HepG2 (cell line): Measurements from ENCODE around the gene POU5F1. TPM values are rescaled to one million over a fixed set of nuclear protein-coding genes. Genes with fewer than 3 reads are reported as not detected.

Experiments
- ARID2 ChIP-seq: sonication (generic); formaldehyde crosslinking; IDR thresholded peaks from 2 replicates; pipeline ENCODE4 v1.8.1; 2022; ENCODE audit warnings: mild to moderate bottlenecking, missing genetic modification reagents, borderline replicate concordance
- ATF7 ChIP-seq, 2 experiments: fragments of 450-650 bp in 1 of 2; sonication (generic) in 1 of 2; formaldehyde crosslinking in 1 of 2; IDR thresholded peaks; 2 replicates each; pipeline versions ENCODE4 v1.4.0 to v1.6.1; 2016 to 2020; ENCODE audit warnings: antibody characterized with exemption in 1 of 2, mild to moderate bottlenecking in 1 of 2, missing genetic modification reagents in 1 of 2
- GPN1 ChIP-seq: sonication (generic); formaldehyde crosslinking; IDR thresholded peaks from 2 replicates; pipeline ENCODE4 v1.5.1; 2020; ENCODE audit warnings: missing genetic modification reagents, borderline replicate concordance
- MTF2 ChIP-seq: sonication (generic); formaldehyde crosslinking; IDR thresholded peaks from 2 replicates; pipeline ENCODE4 v1.5.0; 2020; ENCODE audit warnings: missing genetic modification reagents, borderline replicate concordance
- NCOA5 ChIP-seq: sonication (generic); formaldehyde crosslinking; IDR thresholded peaks from 2 replicates; pipeline ENCODE4 v1.4.0; 2020; ENCODE audit warnings: missing genetic modification reagents
- PPARG ChIP-seq: conservative IDR thresholded peaks from 2 replicates; pipeline ENCODE4 v1.6.1; 2016; ENCODE audit warnings: missing biosample characterization, missing genetic modification reagents
- RAD51 ChIP-seq: fragments of 450-650 bp; IDR thresholded peaks from 2 replicates; pipeline ENCODE4 v1.6.1; 2016; ENCODE audit warnings: borderline replicate concordance
- SRSF4 ChIP-seq: fragments of 200-400 bp; formaldehyde crosslinking; IDR thresholded peaks from one replicate; pipeline ENCODE4 v1.6.1; 2018; ENCODE audit warnings: mild to moderate bottlenecking, low read depth, low read length, moderate library complexity; ENCODE audit not compliant: poor library complexity, severe bottlenecking
- TARDBP ChIP-seq: sonication (generic); formaldehyde crosslinking; IDR thresholded peaks from 2 replicates; pipeline ENCODE4 v1.8.0; 2022; ENCODE audit warnings: mild to moderate bottlenecking, missing genetic modification reagents
- TBX3 ChIP-seq: fragments of 450-650 bp; IDR thresholded peaks from 2 replicates; pipeline ENCODE4 v1.6.1; 2017; ENCODE audit warnings: antibody characterized with exemption, mild to moderate bottlenecking, inconsistent platforms, borderline replicate concordance
- TCF12 ChIP-seq, 2 experiments: fragments of 450-650 bp in 1 of 2; sonication (generic) in 1 of 2; formaldehyde crosslinking in 1 of 2; IDR thresholded peaks; 2 replicates each; pipeline versions ENCODE4 v1.6.1 to v1.8.0; 2017 to 2022; ENCODE audit warnings: antibody characterized with exemption in 1 of 2, mild to moderate bottlenecking in 1 of 2, missing genetic modification reagents in 1 of 2, moderate library complexity in 1 of 2
- ZBTB1 ChIP-seq: sonication (generic); formaldehyde crosslinking; IDR thresholded peaks from 2 replicates; pipeline ENCODE4 v1.4.0; 2020; ENCODE audit warnings: missing genetic modification reagents, borderline replicate concordance
- ZFY ChIP-seq: sonication (generic); formaldehyde crosslinking; IDR thresholded peaks from 2 replicates; pipeline ENCODE4 v1.4.0; 2020; ENCODE audit warnings: missing genetic modification reagents
- ZNF253 ChIP-seq: sonication (generic); formaldehyde crosslinking; IDR thresholded peaks from 2 replicates; pipeline ENCODE4 v1.8.0; 2022; ENCODE audit warnings: mild to moderate bottlenecking, missing genetic modification reagents, borderline replicate concordance
- ZNF383 ChIP-seq: sonication (generic); formaldehyde crosslinking; IDR thresholded peaks from 2 replicates; pipeline ENCODE4 v1.4.0; 2020; ENCODE audit warnings: missing genetic modification reagents, mild to moderate bottlenecking, borderline replicate concordance
- ZNF563 ChIP-seq: sonication (generic); formaldehyde crosslinking; IDR thresholded peaks from 2 replicates; pipeline ENCODE4 v1.8.0; 2022; ENCODE audit warnings: mild to moderate bottlenecking, moderate library complexity, missing genetic modification reagents
- polyA plus RNA-seq, 8 experiments: library from polyadenylated mRNA; depleted of rRNA in 3 of 8; stranded (reverse) in 7 of 8; unstranded in 1 of 8; fragments of >200 nt; fragmentation: Illumina TruSeq in 4 of 8; extraction: Trizol in 4 of 8; gene quantifications; 2 replicates each; pipeline versions ENCODE4 v1.2.1 to v1.2.3, GENCODE V29; 2011 to 2016; ENCODE audit warnings: low read depth in 4 of 8, missing spikeins in 1 of 8, mixed read lengths in 1 of 8; ENCODE audit not compliant: insufficient read depth in 1 of 8
- total RNA-seq, 5 experiments: library from RNA; depleted of rRNA; stranded (reverse); fragments of >200 nt; fragmentation: Illumina TruSeq; extraction: Trizol; gene quantifications; 2 replicates each; pipeline ENCODE4 v1.2.3, GENCODE V29; 2016; ENCODE audit warnings: low read depth in 1 of 5
- TF ChIP-seq, protein P1 (sequence below): IDR thresholded peaks from 2 replicates; pipeline ENCODE4 v1.4.0; 2020; ENCODE audit warnings: mild to moderate bottlenecking, missing genetic modification reagents
- TF ChIP-seq, protein P2 (sequence below): sonication (generic); formaldehyde crosslinking; IDR thresholded peaks from 2 replicates; pipeline ENCODE4 v1.4.0; 2020; ENCODE audit warnings: mild to moderate bottlenecking, missing genetic modification reagents, borderline replicate concordance
- TF ChIP-seq, protein P3 (sequence below): fragments of 450-650 bp; IDR thresholded peaks from 2 replicates; pipeline ENCODE4 v1.6.1; 2016

The POU5F1 gene
- total and polyA plus RNA-seq, 2 of the 13 experiments (the other 11 are each of a cell fraction or from before 2014, with no cell fraction given), result 2.5 to 7.2 TPM

DNA sequence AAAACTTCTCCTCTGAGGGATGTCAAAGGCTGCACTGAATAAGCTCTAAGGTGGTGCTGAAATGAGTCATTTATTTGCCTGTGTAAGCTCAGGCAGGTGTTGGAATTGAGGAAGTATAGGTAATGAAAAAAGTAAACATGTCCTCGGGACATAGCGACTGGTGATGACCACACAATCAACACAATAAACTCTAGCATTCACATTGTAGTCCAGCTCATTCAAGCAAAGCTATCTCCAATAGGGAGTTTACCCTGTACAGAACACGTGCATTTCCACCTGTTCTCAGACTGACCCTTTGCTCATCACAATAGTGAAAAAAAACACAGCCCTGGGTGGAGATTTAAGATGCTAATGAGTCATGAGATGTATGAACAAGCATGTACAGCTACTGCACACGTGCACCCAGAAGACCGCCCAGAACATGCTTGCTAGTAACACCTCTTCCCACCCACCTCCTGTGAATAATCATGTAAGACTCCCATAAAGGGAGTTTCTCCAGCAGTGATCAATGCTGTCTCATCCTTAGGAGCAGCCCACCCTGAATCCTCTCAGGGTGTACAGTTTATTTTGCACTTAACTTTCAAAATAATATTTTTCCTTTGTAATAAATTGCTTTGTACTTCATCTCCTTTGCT is 33.0 kb upstream of the POU5F1 start (continued):
- TF ChIP-seq SRSF4, result no peak
- no peak for TF ChIP-seq TCF12 (IDR thresholded peaks at IDR 0.05)
- TF ChIP-seq TCF12 (CRISPR knock-in tag; IDR thresholded peaks at IDR 0.05), result no peak
- no peak for TF ChIP-seq ZFY (CRISPR knock-in tag)
- TF ChIP-seq, protein P1, sequence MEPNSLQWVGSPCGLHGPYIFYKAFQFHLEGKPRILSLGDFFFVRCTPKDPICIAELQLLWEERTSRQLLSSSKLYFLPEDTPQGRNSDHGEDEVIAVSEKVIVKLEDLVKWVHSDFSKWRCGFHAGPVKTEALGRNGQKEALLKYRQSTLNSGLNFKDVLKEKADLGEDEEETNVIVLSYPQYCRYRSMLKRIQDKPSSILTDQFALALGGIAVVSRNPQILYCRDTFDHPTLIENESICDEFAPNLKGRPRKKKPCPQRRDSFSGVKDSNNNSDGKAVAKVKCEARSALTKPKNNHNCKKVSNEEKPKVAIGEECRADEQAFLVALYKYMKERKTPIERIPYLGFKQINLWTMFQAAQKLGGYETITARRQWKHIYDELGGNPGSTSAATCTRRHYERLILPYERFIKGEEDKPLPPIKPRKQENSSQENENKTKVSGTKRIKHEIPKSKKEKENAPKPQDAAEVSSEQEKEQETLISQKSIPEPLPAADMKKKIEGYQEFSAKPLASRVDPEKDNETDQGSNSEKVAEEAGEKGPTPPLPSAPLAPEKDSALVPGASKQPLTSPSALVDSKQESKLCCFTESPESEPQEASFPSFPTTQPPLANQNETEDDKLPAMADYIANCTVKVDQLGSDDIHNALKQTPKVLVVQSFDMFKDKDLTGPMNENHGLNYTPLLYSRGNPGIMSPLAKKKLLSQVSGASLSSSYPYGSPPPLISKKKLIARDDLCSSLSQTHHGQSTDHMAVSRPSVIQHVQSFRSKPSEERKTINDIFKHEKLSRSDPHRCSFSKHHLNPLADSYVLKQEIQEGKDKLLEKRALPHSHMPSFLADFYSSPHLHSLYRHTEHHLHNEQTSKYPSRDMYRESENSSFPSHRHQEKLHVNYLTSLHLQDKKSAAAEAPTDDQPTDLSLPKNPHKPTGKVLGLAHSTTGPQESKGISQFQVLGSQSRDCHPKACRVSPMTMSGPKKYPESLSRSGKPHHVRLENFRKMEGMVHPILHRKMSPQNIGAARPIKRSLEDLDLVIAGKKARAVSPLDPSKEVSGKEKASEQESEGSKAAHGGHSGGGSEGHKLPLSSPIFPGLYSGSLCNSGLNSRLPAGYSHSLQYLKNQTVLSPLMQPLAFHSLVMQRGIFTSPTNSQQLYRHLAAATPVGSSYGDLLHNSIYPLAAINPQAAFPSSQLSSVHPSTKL, result peak; percentile 83
- TF ChIP-seq, protein P2, sequence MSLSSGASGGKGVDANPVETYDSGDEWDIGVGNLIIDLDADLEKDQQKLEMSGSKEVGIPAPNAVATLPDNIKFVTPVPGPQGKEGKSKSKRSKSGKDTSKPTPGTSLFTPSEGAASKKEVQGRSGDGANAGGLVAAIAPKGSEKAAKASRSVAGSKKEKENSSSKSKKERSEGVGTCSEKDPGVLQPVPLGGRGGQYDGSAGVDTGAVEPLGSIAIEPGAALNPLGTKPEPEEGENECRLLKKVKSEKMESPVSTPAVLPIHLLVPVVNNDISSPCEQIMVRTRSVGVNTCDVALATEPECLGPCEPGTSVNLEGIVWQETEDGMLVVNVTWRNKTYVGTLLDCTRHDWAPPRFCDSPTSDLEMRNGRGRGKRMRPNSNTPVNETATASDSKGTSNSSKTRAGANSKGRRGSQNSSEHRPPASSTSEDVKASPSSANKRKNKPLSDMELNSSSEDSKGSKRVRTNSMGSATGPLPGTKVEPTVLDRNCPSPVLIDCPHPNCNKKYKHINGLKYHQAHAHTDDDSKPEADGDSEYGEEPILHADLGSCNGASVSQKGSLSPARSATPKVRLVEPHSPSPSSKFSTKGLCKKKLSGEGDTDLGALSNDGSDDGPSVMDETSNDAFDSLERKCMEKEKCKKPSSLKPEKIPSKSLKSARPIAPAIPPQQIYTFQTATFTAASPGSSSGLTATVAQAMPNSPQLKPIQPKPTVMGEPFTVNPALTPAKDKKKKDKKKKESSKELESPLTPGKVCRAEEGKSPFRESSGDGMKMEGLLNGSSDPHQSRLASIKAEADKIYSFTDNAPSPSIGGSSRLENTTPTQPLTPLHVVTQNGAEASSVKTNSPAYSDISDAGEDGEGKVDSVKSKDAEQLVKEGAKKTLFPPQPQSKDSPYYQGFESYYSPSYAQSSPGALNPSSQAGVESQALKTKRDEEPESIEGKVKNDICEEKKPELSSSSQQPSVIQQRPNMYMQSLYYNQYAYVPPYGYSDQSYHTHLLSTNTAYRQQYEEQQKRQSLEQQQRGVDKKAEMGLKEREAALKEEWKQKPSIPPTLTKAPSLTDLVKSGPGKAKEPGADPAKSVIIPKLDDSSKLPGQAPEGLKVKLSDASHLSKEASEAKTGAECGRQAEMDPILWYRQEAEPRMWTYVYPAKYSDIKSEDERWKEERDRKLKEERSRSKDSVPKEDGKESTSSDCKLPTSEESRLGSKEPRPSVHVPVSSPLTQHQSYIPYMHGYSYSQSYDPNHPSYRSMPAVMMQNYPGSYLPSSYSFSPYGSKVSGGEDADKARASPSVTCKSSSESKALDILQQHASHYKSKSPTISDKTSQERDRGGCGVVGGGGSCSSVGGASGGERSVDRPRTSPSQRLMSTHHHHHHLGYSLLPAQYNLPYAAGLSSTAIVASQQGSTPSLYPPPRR, result peak; percentile 80; the same call in 1 of the 2 replicates
- no peak for TF ChIP-seq ATF7 (IDR thresholded peaks at IDR 0.05)
- TF ChIP-seq ATF7 (CRISPR knock-in tag; IDR thresholded peaks at IDR 0.05), result no peak
- no peak for TF ChIP-seq PPARG
- no peak for TF ChIP-seq ZNF563 (CRISPR knock-in tag)
- TF ChIP-seq GPN1, result no peak
- TF ChIP-seq NCOA5 (CRISPR knock-in tag), result no peak
- TF ChIP-seq, protein P3, sequence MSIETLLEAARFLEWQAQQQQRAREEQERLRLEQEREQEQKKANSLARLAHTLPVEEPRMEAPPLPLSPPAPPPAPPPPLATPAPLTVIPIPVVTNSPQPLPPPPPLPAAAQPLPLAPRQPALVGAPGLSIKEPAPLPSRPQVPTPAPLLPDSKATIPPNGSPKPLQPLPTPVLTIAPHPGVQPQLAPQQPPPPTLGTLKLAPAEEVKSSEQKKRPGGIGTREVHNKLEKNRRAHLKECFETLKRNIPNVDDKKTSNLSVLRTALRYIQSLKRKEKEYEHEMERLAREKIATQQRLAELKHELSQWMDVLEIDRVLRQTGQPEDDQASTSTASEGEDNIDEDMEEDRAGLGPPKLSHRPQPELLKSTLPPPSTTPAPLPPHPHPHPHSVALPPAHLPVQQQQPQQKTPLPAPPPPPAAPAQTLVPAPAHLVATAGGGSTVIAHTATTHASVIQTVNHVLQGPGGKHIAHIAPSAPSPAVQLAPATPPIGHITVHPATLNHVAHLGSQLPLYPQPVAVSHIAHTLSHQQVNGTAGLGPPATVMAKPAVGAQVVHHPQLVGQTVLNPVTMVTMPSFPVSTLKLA, result peak; percentile 61
- no peak for TF ChIP-seq MTF2 (CRISPR knock-in tag)
- no peak for TF ChIP-seq ARID2 (CRISPR knock-in tag)
- no peak for TF ChIP-seq TARDBP
- no peak for TF ChIP-seq ZBTB1 (CRISPR knock-in tag)
- no peak for TF ChIP-seq RAD51
- no peak for TF ChIP-seq ZNF383 (CRISPR knock-in tag)
- peak; percentile 98 for TF ChIP-seq TBX3
- TF ChIP-seq ZNF253 (CRISPR knock-in tag), result no peak
